GM12872 (cell line): ENCODE data around the gene C1orf159.

Source experiments
- TF ChIP-seq, protein P1 (sequence below): IDR thresholded peaks from 3 replicates; pipeline ENCODE4 v1.5.1; 2011; ENCODE audit warnings: low read depth, mild to moderate bottlenecking, low read length, moderate library complexity; ENCODE audit not compliant: insufficient read depth

C1orf159 gene

GRCh38 chr1:1092894-1093609 is 22.8 kb downstream of the C1orf159 start:
- TF ChIP-seq, protein P1, sequence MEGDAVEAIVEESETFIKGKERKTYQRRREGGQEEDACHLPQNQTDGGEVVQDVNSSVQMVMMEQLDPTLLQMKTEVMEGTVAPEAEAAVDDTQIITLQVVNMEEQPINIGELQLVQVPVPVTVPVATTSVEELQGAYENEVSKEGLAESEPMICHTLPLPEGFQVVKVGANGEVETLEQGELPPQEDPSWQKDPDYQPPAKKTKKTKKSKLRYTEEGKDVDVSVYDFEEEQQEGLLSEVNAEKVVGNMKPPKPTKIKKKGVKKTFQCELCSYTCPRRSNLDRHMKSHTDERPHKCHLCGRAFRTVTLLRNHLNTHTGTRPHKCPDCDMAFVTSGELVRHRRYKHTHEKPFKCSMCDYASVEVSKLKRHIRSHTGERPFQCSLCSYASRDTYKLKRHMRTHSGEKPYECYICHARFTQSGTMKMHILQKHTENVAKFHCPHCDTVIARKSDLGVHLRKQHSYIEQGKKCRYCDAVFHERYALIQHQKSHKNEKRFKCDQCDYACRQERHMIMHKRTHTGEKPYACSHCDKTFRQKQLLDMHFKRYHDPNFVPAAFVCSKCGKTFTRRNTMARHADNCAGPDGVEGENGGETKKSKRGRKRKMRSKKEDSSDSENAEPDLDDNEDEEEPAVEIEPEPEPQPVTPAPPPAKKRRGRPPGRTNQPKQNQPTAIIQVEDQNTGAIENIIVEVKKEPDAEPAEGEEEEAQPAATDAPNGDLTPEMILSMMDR: no peak

DNA sequence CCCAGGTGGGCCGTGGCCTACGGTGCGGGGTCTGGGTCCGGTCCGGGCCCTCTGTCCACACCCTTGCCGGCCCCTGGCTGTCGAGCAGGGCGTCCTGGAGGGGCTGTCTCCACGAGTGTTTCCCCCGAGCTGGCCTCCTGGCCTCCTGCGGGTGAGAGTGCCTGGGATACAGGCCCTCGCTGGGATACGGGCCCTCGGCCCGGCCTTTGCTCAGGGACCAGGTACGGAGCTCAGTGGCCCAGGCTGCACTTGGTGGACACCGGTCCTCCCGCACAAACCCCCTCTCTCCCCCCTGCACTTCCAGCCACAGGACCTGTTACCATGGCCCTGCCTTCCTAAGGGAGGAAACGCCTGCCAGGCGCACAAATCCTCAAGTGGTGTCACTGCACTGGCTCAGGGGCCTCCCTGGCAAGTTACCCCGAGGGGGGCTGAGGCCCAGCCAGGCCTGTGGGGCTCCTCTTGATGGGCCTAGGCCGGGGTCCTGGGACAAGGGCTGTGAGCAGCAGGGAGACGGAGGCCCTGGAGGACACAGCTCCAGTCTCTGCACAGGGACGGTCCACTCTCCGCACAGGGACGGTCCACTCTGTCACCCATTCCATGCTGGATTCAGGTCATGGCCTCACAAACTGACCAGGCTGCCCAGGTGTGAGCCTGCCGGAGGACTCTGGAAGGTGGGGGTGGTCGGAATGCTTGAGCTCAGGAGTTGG is 23.6 kb downstream of the C1orf159 start:
- TF ChIP-seq, protein P1: no peak

- TF ChIP-seq, protein P1: no peak
Measured at GRCh38 chr1:1091344-1092148, 24.3 kb downstream of the C1orf159 start.

- TF ChIP-seq, protein P1: no peak
Measured at GRCh38 chr1:1090424-1091343, 25.2 kb downstream of the C1orf159 start.

DNA sequence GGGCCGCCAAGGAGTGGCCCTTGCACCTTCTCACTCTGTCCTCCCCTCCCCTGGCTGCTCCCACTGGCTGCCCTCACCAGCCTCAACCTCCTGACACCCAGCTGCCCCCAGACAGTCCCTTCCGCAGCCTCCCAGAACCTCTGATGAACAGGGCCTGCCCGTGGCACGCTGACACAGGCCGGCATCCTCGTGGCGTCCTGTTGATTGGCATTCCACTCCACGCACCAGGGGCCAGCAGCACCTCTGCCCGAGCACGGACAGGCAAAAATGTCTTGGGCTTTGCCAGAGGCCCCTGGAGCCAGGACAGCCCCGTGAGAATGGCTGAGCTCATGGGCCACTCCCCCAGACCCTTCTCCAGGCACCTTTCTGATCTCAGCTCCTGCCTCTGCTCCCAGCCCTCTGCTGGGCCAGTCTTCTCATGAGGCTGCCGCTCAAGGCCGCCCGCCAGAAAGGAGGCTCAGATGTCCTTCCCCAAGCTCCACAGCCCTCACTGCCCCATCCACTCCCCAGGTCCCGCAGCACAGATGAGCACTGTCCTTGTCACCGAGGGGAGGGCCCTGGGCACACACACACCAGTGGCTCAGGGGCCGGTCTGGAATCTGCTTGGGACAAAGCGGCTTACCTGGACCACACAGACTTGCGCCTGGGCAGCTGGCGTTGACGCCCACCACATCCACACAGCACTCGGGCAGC is 26.0 kb downstream of the C1orf159 start:
- TF ChIP-seq, protein P1: no peak

DNA sequence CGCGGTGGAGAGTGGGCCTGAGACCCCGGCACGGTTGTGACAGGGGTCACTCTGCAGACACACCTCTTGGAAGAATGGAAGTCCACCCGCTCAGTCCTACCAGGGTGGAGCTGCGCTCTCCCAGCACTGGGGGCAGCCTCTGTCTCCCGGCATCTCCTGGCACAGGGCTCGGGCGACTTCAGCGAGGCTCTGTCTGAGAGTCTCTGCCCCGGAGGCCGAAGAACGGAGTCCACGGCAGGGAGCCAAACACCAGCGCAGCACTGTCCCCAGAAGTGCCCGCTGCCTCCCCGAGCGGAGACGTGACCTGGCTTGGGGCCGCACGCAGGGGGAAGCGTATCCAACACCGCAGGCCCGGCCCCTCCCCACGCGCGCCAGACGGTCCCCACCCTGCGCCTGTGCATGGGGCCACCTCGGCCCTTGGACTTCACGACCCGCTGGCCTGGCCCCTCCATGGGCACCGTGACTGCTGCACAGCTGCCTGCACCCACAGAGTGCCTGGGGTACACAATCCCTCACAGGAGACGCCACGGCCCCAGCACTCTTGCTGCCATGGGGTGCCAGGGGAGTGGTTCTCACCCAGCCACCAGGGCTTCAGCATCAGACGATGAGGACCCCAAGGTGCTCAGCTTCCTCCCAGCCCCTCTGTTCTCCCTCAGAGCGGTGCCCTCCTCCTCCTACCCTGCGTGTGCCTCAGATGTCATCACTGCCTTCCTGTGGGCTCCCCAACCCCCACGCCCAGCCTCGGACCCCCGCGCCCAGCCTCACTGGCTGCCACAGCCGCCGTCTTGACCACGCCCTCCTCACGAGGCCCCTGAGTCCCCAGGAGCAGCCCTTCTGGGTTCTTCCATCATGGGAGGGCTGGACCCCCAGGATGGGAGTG is 26.8 kb downstream of the C1orf159 start:
- TF ChIP-seq, protein P1: no peak
